Spleen (tissue), 7 donors: ENCODE data around the gene DAZAP1.
A peak's percentile ranks its signal among the peaks of the same experiment; 100 is the strongest.

Experiments
- POLR2A ChIP-seq, 3 donors: fragments of 450-650 bp; IDR thresholded peaks; one replicate each; pipeline ENCODE4 v1.5.1; 2017; ENCODE audit warnings: antibody characterized with exemption in 3 of 3, mild to moderate bottlenecking in 1 of 3
- POLR2AphosphoS5 ChIP-seq, 3 donors: sonication (generic); formaldehyde crosslinking; IDR thresholded peaks; one replicate each; pipeline ENCODE4 v1.5.1; 2017; ENCODE audit warnings: antibody characterized with exemption in 3 of 3
- TF ChIP-seq, protein P1 (sequence below), 11 experiments: fragments of 200-600 bp in 7 of 11; fragments of 450-650 bp in 4 of 11; sonication (generic) in 4 of 11; IDR thresholded peaks in 8 of 11; conservative IDR thresholded peaks in 3 of 11; 1 replicate in 7 of 11; 2 replicates in 4 of 11; pipeline versions ENCODE4 v1.4.0 to v1.8.0; 2016 to 2021; ENCODE audit warnings: antibody characterized with exemption in 11 of 11, inconsistent platforms in 4 of 11, mild to moderate bottlenecking in 1 of 11
- donor health status: DM: no; HTN: no; CAD: no; lungs with moderate emphysema.
- donor health status: DM: no; HTN: no; CAD: no.
- donor health status: DM: no; HTN: no; CAD: no.

DNA sequence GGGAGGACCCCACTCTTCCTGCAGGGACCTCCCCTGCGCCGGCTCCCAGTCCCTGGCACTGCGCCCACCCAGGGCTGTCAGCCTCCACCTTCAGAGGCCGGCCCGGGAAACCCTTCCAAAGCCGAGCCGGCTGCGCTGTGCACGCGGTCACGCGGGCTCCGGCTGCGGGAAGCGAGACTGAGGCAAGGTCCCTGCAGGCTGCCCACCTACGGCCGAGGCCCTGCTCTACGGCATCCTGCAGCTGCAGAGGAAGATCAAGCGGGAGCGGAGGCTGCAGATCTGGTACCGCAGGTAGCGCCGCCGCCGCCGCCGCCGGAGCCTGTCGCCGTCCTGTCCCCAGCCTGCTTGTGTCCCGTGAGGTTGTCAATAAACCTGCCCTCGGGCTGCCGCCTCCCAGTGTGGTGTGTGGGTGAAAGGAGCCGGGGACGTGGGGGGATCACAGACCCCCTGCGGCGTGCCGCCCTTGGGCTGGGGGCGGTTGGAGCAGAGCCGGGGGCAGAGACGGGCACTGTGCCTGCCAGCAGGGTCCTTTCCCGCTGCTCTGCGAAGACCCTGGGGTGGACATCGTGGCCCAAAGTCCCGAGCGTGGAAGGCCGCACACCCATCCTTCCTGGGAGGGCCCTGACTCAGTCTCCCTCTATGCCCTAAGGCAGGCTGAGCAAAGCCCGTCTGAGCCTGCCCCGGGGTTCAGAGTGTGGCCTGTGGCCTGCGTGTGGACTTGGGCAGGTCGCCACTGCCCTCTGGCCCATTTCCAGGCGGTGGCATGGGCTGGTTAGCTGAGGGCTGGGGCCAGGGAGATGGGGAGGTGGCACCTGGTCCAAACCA, 12.0 kb upstream of the DAZAP1 start:
- TF ChIP-seq, protein P1, sequence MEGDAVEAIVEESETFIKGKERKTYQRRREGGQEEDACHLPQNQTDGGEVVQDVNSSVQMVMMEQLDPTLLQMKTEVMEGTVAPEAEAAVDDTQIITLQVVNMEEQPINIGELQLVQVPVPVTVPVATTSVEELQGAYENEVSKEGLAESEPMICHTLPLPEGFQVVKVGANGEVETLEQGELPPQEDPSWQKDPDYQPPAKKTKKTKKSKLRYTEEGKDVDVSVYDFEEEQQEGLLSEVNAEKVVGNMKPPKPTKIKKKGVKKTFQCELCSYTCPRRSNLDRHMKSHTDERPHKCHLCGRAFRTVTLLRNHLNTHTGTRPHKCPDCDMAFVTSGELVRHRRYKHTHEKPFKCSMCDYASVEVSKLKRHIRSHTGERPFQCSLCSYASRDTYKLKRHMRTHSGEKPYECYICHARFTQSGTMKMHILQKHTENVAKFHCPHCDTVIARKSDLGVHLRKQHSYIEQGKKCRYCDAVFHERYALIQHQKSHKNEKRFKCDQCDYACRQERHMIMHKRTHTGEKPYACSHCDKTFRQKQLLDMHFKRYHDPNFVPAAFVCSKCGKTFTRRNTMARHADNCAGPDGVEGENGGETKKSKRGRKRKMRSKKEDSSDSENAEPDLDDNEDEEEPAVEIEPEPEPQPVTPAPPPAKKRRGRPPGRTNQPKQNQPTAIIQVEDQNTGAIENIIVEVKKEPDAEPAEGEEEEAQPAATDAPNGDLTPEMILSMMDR (IDR thresholded peaks at IDR 0.05 in 8 of 11, conservative IDR thresholded peaks at IDR 0.05 in 3 of 11), result no peak
- no peak for TF ChIP-seq POLR2A (IDR thresholded peaks at IDR 0.05)
- peak in 1 of 3 donors; percentile 27 for TF ChIP-seq POLR2AphosphoS5 (IDR thresholded peaks at IDR 0.05)
